Measurements from ENCODE around the gene TXNDC11. TPM values are rescaled to one million over a fixed set of nuclear protein-coding genes. Genes with fewer than 3 reads are reported as not detected.

TXNDC11 gene
- total and polyA plus RNA-seq, 10 of the 15 experiments (the other 5 are each of a cell fraction or from before 2014, with no cell fraction given): 1.7 to 86.7 (median 54.4) TPM

DNA sequence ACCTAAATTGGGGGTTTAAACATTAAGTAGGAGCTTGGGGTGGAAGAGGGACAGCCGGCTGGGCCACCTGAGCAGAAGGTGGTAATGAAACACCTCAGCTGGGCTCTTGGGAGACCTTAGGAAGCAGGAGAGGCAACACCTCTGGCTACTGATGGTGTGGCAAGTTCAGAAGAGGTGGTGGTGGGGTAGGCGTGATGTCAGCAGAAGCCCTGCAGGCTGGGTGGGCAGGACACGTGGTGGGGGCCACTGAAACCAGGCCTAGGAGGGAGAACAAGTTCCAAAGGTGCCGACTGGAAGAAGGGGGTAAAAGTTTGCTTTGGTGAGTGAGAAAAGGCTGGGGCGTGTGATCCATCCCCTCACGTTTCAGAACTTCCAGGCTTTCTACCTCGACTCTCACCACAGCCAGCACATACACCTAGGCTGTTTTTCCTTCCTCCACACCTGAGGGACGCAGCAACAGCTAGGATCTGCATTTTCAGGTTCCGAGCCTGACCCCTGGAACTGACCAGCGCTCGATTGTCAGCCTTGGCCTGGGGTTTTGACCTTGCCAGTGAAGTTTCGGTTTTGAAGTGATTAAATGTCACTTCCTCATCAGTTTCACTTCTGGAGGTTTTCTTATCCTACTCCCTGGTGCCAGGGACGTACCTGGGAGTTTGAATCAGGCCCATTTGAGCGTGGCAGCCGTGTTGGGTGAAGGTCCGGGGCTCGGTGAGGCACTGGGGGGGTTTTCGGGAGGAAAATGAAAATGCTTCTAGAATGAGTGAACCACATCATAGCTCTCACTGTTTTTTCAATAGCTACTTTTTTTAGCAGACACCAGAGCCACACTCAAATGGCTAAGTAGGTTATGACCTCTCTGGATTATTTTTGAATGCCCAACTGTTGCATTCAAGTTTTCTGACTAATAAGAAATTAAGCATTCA, 64.4 kb downstream of the TXNDC11 start (continued):
- TF ChIP-seq RAD21 (IDR thresholded peaks at IDR 0.05; ENCODE audit: insufficient read depth, low read depth, low read length) (no peak), EED (IDR thresholded peaks at IDR 0.05; ENCODE audit: low read depth) (peak; percentile 93), MYB (IDR thresholded peaks at IDR 0.05; ENCODE audit: borderline replicate concordance, low read depth, low read length) (no peak), CBFB (IDR thresholded peaks at IDR 0.05; ENCODE audit: low read depth) (no peak), ESRRA (IDR thresholded peaks at IDR 0.05; ENCODE audit: low read length) (peak; percentile 78; the same call in 1 of the 2 replicates), ZNF207 (IDR thresholded peaks at IDR 0.05; ENCODE audit: borderline replicate concordance) (no peak), POU2F2 (IDR thresholded peaks at IDR 0.05; ENCODE audit: borderline replicate concordance, low read depth, low read length) (no peak), FOS (IDR thresholded peaks at IDR 0.05; ENCODE audit: borderline replicate concordance, extremely low read depth, insufficient read length) (no peak), RB1 (IDR thresholded peaks at IDR 0.05; ENCODE audit: borderline replicate concordance) (no peak), CHD4 (IDR thresholded peaks at IDR 0.05) (no peak), SREBF1 (IDR thresholded peaks at IDR 0.05; ENCODE audit: low read length) (no peak), EZH2 (IDR thresholded peaks at IDR 0.05; ENCODE audit: borderline replicate concordance, control insufficient read depth, low read depth, low read length) (no peak), HCFC1 (IDR thresholded peaks at IDR 0.05; ENCODE audit: low read length) (no peak), HDGF (IDR thresholded peaks at IDR 0.05) (peak; percentile 76; the same call in 1 of the 2 replicates), MEF2A (IDR thresholded peaks at IDR 0.05; ENCODE audit: insufficient read depth, low read depth, low read length) (peak; percentile 70), POLR2A (IDR thresholded peaks at IDR 0.05; ENCODE audit: low read depth, low read length) (peak; percentile 61; the same call in 1 of the 2 replicates), PAX5 (IDR thresholded peaks at IDR 0.05; ENCODE audit: borderline replicate concordance, low read depth, low read length) (no peak), SP1 (IDR thresholded peaks at IDR 0.05; ENCODE audit: low read depth, low read length) (no peak)
- TF ChIP-seq, protein P1, sequence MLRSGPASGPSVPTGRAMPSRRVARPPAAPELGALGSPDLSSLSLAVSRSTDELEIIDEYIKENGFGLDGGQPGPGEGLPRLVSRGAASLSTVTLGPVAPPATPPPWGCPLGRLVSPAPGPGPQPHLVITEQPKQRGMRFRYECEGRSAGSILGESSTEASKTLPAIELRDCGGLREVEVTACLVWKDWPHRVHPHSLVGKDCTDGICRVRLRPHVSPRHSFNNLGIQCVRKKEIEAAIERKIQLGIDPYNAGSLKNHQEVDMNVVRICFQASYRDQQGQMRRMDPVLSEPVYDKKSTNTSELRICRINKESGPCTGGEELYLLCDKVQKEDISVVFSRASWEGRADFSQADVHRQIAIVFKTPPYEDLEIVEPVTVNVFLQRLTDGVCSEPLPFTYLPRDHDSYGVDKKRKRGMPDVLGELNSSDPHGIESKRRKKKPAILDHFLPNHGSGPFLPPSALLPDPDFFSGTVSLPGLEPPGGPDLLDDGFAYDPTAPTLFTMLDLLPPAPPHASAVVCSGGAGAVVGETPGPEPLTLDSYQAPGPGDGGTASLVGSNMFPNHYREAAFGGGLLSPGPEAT (IDR thresholded peaks at IDR 0.05; ENCODE audit: low read depth): peak; percentile 66; the same call in 1 of the 2 replicates
- TF ChIP-seq, protein P2, sequence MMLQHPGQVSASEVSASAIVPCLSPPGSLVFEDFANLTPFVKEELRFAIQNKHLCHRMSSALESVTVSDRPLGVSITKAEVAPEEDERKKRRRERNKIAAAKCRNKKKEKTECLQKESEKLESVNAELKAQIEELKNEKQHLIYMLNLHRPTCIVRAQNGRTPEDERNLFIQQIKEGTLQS (IDR thresholded peaks at IDR 0.05; ENCODE audit: borderline replicate concordance, extremely low read depth, low read depth, low read length): no peak
- TF ChIP-seq, protein P3, sequence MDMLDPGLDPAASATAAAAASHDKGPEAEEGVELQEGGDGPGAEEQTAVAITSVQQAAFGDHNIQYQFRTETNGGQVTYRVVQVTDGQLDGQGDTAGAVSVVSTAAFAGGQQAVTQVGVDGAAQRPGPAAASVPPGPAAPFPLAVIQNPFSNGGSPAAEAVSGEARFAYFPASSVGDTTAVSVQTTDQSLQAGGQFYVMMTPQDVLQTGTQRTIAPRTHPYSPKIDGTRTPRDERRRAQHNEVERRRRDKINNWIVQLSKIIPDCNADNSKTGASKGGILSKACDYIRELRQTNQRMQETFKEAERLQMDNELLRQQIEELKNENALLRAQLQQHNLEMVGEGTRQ (IDR thresholded peaks at IDR 0.05; ENCODE audit: borderline replicate concordance, low read depth, low read length): no peak
- TF ChIP-seq, protein P4, sequence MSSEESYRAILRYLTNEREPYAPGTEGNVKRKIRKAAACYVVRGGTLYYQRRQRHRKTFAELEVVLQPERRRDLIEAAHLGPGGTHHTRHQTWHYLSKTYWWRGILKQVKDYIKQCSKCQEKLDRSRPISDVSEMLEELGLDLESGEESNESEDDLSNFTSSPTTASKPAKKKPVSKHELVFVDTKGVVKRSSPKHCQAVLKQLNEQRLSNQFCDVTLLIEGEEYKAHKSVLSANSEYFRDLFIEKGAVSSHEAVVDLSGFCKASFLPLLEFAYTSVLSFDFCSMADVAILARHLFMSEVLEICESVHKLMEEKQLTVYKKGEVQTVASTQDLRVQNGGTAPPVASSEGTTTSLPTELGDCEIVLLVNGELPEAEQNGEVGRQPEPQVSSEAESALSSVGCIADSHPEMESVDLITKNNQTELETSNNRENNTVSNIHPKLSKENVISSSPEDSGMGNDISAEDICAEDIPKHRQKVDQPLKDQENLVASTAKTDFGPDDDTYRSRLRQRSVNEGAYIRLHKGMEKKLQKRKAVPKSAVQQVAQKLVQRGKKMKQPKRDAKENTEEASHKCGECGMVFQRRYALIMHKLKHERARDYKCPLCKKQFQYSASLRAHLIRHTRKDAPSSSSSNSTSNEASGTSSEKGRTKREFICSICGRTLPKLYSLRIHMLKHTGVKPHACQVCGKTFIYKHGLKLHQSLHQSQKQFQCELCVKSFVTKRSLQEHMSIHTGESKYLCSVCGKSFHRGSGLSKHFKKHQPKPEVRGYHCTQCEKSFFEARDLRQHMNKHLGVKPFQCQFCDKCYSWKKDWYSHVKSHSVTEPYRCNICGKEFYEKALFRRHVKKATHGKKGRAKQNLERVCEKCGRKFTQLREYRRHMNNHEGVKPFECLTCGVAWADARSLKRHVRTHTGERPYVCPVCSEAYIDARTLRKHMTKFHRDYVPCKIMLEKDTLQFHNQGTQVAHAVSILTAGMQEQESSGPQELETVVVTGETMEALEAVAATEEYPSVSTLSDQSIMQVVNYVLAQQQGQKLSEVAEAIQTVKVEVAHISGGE (CRISPR knock-in tag; IDR thresholded peaks at IDR 0.05): no peak
